ENCODE results near the gene MRC2.

The MRC2 gene

DNA sequence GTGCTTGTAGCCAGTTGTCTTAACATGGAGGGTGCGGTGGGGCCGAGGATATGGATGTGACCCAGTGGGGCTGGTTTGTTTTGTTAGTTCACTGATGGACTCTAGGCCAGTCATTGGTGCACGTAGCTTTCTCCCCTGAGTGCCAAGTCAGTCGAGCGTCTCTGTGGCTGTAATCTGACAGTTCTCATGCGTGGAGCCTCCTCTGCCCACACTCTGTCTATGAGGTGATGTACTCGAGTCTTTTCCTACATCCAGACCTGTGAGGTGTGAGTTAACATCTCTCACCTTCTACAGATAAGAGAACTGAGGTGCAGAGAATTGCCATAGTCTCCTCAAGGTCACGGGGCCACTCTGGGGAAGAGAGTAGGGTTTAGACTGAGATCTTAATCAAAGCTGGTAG lies 90.4 kb downstream of the MRC2 start:
- H3K9me3 ChIP-seq (ENCODE audit: insufficient read depth, low read length, severe bottlenecking): no peaks in the 10 kb centered on the region
- H3K36me3 ChIP-seq (ENCODE audit: insufficient read depth, low read length): no peaks in the 10 kb centered on the region
- ATAC-seq (ENCODE audit: insufficient read depth, low read depth) (no peak), DNase-seq (no peak)
- H4K20me1 ChIP-seq (ENCODE audit: insufficient read depth, low read length): no peaks in the 10 kb centered on the region
- peaks cover 24% of the 10 kb centered on the region for H3K27me3 ChIP-seq (ENCODE audit: insufficient read depth, low read length, poor library complexity)
- TF ChIP-seq, protein P1, sequence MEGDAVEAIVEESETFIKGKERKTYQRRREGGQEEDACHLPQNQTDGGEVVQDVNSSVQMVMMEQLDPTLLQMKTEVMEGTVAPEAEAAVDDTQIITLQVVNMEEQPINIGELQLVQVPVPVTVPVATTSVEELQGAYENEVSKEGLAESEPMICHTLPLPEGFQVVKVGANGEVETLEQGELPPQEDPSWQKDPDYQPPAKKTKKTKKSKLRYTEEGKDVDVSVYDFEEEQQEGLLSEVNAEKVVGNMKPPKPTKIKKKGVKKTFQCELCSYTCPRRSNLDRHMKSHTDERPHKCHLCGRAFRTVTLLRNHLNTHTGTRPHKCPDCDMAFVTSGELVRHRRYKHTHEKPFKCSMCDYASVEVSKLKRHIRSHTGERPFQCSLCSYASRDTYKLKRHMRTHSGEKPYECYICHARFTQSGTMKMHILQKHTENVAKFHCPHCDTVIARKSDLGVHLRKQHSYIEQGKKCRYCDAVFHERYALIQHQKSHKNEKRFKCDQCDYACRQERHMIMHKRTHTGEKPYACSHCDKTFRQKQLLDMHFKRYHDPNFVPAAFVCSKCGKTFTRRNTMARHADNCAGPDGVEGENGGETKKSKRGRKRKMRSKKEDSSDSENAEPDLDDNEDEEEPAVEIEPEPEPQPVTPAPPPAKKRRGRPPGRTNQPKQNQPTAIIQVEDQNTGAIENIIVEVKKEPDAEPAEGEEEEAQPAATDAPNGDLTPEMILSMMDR (IDR thresholded peaks at IDR 0.05; ENCODE audit: borderline replicate concordance, extremely low read depth, low read length, poor library complexity, severe bottlenecking): no peak
- no peak for TF ChIP-seq EZH2 (IDR thresholded peaks at IDR 0.05; ENCODE audit: borderline replicate concordance, low read depth, low read length, severe bottlenecking)
- no peaks in the 10 kb centered on the region for H3K4me1 ChIP-seq (ENCODE audit: insufficient read depth, low read length)
- H3K4me2 ChIP-seq (ENCODE audit: insufficient read depth, low read length): no peak overlapping the region
- H2AFZ ChIP-seq (ENCODE audit: low read depth, low read length): no peak overlapping the region
- no peak overlapping the region for H3K9ac ChIP-seq (ENCODE audit: low read depth, low read length)
- no peak overlapping the region for H3K27ac ChIP-seq (ENCODE audit: low read length)
- H3K79me2 ChIP-seq (ENCODE audit: insufficient read depth, low read length): no peaks in the 10 kb centered on the region
- no peak overlapping the region for H3K4me3 ChIP-seq (ENCODE audit: low read depth in 1 of 2, low read length in 2 of 2)

DNA sequence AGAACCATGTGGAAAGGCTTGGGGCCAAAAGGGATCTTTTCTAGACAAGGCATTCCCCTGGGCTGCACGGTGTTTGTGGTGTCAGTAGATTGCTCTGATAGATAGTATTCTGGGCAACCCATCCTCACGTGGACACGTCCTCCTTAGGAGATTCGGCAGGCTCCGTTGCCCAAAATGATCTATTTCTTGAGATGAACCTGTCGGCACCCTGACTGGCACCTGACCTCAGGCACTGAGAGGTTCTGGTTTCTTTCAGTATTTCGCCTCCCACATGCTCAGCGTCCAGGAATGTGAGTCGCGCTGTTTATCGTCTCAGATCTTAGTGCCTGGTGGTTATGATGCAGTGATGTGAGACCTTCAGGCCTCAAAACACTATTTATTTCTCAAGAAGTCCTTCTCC lies 91.0 kb downstream of the MRC2 start:
- ATAC-seq (ENCODE audit: insufficient read depth, low read depth) (no peak), DNase-seq (no peak)
- Histone ChIP-seq H3K27me3 (ENCODE audit: insufficient read depth, low read length, poor library complexity) (peaks cover 26% of the 10 kb centered on the region), H3K27ac (ENCODE audit: low read length) (no peak overlapping the region), H2AFZ (ENCODE audit: low read depth, low read length) (no peak overlapping the region), H3K36me3 (ENCODE audit: insufficient read depth, low read length) (no peaks in the 10 kb centered on the region), H3K9ac (ENCODE audit: low read depth, low read length) (no peak overlapping the region), H3K79me2 (ENCODE audit: insufficient read depth, low read length) (no peaks in the 10 kb centered on the region), H3K4me1 (ENCODE audit: insufficient read depth, low read length) (no peaks in the 10 kb centered on the region), H3K4me3 (ENCODE audit: low read depth in 1 of 2, low read length in 2 of 2) (no peak overlapping the region), H4K20me1 (ENCODE audit: insufficient read depth, low read length) (no peaks in the 10 kb centered on the region), H3K4me2 (ENCODE audit: insufficient read depth, low read length) (no peak overlapping the region), H3K9me3 (ENCODE audit: insufficient read depth, low read length, severe bottlenecking) (no peaks in the 10 kb centered on the region)
- TF ChIP-seq, protein P1 (IDR thresholded peaks at IDR 0.05; ENCODE audit: borderline replicate concordance, extremely low read depth, low read length, poor library complexity, severe bottlenecking): no peak
- no peak for TF ChIP-seq EZH2 (IDR thresholded peaks at IDR 0.05; ENCODE audit: borderline replicate concordance, low read depth, low read length, severe bottlenecking)

DNA sequence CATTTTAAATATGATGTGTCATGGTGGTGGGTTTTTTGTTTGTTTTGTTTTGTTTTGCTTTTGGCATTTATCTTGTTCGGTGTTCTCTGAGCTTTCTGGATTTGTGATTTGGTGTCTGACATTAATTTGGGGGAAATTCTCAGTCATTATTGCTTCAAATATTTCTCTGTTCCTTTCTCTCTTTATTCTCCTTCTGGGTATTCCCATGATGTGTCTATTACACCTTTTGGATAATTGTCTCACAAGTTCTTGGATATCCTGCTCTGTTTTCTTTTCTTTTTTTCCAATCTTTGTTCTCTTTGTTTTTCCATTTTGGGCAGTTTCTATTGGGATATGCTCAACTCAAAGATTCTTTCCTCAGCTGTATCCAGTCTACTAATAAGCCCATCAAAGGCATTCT lies 92.1 kb downstream of the MRC2 start:
- DNase-seq (no peak), ATAC-seq (ENCODE audit: insufficient read depth, low read depth) (no peak)
- H3K9ac ChIP-seq (ENCODE audit: low read depth, low read length): no peak overlapping the region
- no peaks in the 10 kb centered on the region for H3K9me3 ChIP-seq (ENCODE audit: insufficient read depth, low read length, severe bottlenecking)
- H4K20me1 ChIP-seq (ENCODE audit: insufficient read depth, low read length): no peaks in the 10 kb centered on the region
- H3K36me3 ChIP-seq (ENCODE audit: insufficient read depth, low read length): no peaks in the 10 kb centered on the region
- no peak overlapping the region for H3K27ac ChIP-seq (ENCODE audit: low read length)
- H3K27me3 ChIP-seq (ENCODE audit: insufficient read depth, low read length, poor library complexity): peaks cover 26% of the 10 kb centered on the region
- H2AFZ ChIP-seq (ENCODE audit: low read depth, low read length): no peak overlapping the region
- no peak overlapping the region for H3K4me2 ChIP-seq (ENCODE audit: insufficient read depth, low read length)
- H3K79me2 ChIP-seq (ENCODE audit: insufficient read depth, low read length): no peaks in the 10 kb centered on the region
- peaks cover under 1% of the 10 kb centered on the region for H3K4me1 ChIP-seq (ENCODE audit: insufficient read depth, low read length)
- no peak overlapping the region for H3K4me3 ChIP-seq (ENCODE audit: low read depth in 1 of 2, low read length in 2 of 2)
- TF ChIP-seq, protein P1 (IDR thresholded peaks at IDR 0.05; ENCODE audit: borderline replicate concordance, extremely low read depth, low read length, poor library complexity, severe bottlenecking): no peak
- no peak for TF ChIP-seq EZH2 (IDR thresholded peaks at IDR 0.05; ENCODE audit: borderline replicate concordance, low read depth, low read length, severe bottlenecking)
